GM19395 (cell line): ENCODE measurements around the gene COMMD3.
A peak's percentile ranks its signal among the peaks of the same experiment; 100 is the strongest.
"Not testable (repeated sequence)": the region's sequence is repeated elsewhere in the genome, so short reads cannot be mapped to it uniquely, and the experiment has no call there.

ENCODE experiments used
- ATAC-seq: cut with Tn5 transposase; IDR thresholded peaks from one replicate; pipeline ENCODE4 v1.9.1; 2021; ENCODE audit warnings: mild to moderate bottlenecking, moderate library complexity; ENCODE audit not compliant: unreplicated experiment

Gene COMMD3

GRCh38 chr10:22316286-22317075 lies at the start of gene COMMD3:
Gene COMMD3, plus strand, starts transcription at chr10:22316388. Its CDS starts 30 bp downstream, at chr10:22316418.
- peak; percentile 64 for ATAC-seq

- ATAC-seq: no peak
Observed at GRCh38 chr10:22268503-22268902, 47.7 kb upstream of the COMMD3 start.

- no peak for ATAC-seq
Observed at GRCh38 chr10:22271786-22272185, 44.4 kb upstream of the COMMD3 start.

GRCh38 chr10:22278441-22278782 lies 37.8 kb upstream of the COMMD3 start:
- no peak for ATAC-seq

GRCh38 chr10:22280078-22280477 lies 36.1 kb upstream of the COMMD3 start:
- ATAC-seq: no peak

GRCh38 chr10:22285130-22285529 lies 31.1 kb upstream of the COMMD3 start:
- ATAC-seq: no peak

- ATAC-seq: no peak
Observed at GRCh38 chr10:22293747-22294404, 22.3 kb upstream of the COMMD3 start.

- ATAC-seq: no peak
Observed at GRCh38 chr10:22294694-22295093, 21.5 kb upstream of the COMMD3 start.

- ATAC-seq: no peak
Observed at GRCh38 chr10:22301193-22301592, 15.0 kb upstream of the COMMD3 start.

- no peak for ATAC-seq
Observed at GRCh38 chr10:22303461-22303860, 12.7 kb upstream of the COMMD3 start.

- no peak for ATAC-seq
Observed at GRCh38 chr10:22305721-22306120, 10.5 kb upstream of the COMMD3 start.

GRCh38 chr10:22308390-22308789 lies 7.8 kb upstream of the COMMD3 start:
- peak; percentile 95 for ATAC-seq

- ATAC-seq: no peak
Observed at GRCh38 chr10:22309180-22310000, 6.8 kb upstream of the COMMD3 start.

GRCh38 chr10:22310012-22310411 lies 6.2 kb upstream of the COMMD3 start:
- not testable (repeated sequence) for ATAC-seq

GRCh38 chr10:22310928-22311327 lies 5.3 kb upstream of the COMMD3 start:
- no peak for ATAC-seq

- ATAC-seq: no peak
Observed at GRCh38 chr10:22314852-22315251, 1.3 kb upstream of the COMMD3 start.

GRCh38 chr10:22315455-22316285 lies 518 bp upstream of the COMMD3 start:
- peak; percentile 38 for ATAC-seq

GRCh38 chr10:22317076-22317370 lies 835 bp downstream of the COMMD3 start:
- peak; percentile 36 for ATAC-seq

- no peak for ATAC-seq
Observed at GRCh38 chr10:22317771-22318565, 1.8 kb downstream of the COMMD3 start.

GRCh38 chr10:22318772-22319171 lies 2.6 kb downstream of the COMMD3 start:
- ATAC-seq: no peak
